ENCODE data around the gene ZSCAN5A. TPM values are rescaled to one million over a fixed set of nuclear protein-coding genes. Genes with fewer than 3 reads are reported as not detected.

The ZSCAN5A gene
- total and polyA plus RNA-seq, 9 of the 15 experiments (the other 6 are each of a cell fraction or from before 2014, with no cell fraction given): 5.8 to 15.3 (median 11.8) TPM

GRCh38 chr19:56270676-56271075 lies 44.0 kb downstream of the ZSCAN5A start (continued):
- TF ChIP-seq POLR3G (IDR thresholded peaks at IDR 0.05; ENCODE audit: extremely low read depth, insufficient read length, insufficient replicate concordance) (no peak), CHD1 (IDR thresholded peaks at IDR 0.05; ENCODE audit: low read length) (no peak), ZNF318 (IDR thresholded peaks at IDR 0.05; ENCODE audit: borderline replicate concordance in 1 of 2, low read depth in 1 of 2) (no peak), ZNF668 (CRISPR knock-in tag; IDR thresholded peaks at IDR 0.05) (no peak), ZNF584 (CRISPR knock-in tag; IDR thresholded peaks at IDR 0.05; ENCODE audit: low read depth) (no peak), RFX1 (IDR thresholded peaks at IDR 0.05) (no peak), DLX4 (CRISPR knock-in tag; IDR thresholded peaks at IDR 0.05) (no peak), HNRNPH1 (optimal IDR thresholded peaks at IDR 0.05; ENCODE audit: low read depth, low read length) (no peak), ZBED1 (IDR thresholded peaks at IDR 0.05) (no peak), CCAR2 (IDR thresholded peaks at IDR 0.05; ENCODE audit: low read depth, low read length) (no peak), VEZF1 (CRISPR knock-in tag; IDR thresholded peaks at IDR 0.05) (peak; percentile 61; the same call in 1 of the 2 replicates), RBFOX2 (IDR thresholded peaks at IDR 0.05; ENCODE audit: low read depth, low read length) (no peak), SP1 (CRISPR knock-in tag; IDR thresholded peaks at IDR 0.05) (0 out of 2 replicates have a peak, but pooled peaks have one; percentile 22), MIER1 (IDR thresholded peaks at IDR 0.05; ENCODE audit: low read depth) (no peak), HLTF (IDR thresholded peaks at IDR 0.05) (no peak), PHTF2 (CRISPR knock-in tag; IDR thresholded peaks at IDR 0.05) (no peak), CBFA2T2 (conservative IDR thresholded peaks at IDR 0.05) (0 out of 2 replicates have a peak, but pooled peaks have one; percentile 19), ELF4 (CRISPR knock-in tag; IDR thresholded peaks at IDR 0.05) (no peak), HEY1 (CRISPR knock-in tag; IDR thresholded peaks at IDR 0.05; ENCODE audit: borderline replicate concordance) (no peak), TAF1 (IDR thresholded peaks at IDR 0.05; ENCODE audit: control insufficient read depth, extremely low read depth, insufficient read depth, low read length, severe bottlenecking) (no peak), SLC30A9 (CRISPR knock-in tag; IDR thresholded peaks at IDR 0.05) (no peak)

Measured in K562 (cell line).